Activated CD8-positive, alpha-beta T cell treated with anti-CD3 and anti-CD28 coated beads, Interleukin-2, amount 10 ng/mL, durations not matched to agents 7 days and 5 days (primary cell): ENCODE measurements around the gene NASP. TPM values are rescaled to one million over a fixed set of nuclear protein-coding genes. Genes with fewer than 3 reads are reported as not detected.

Source experiments
- total RNA-seq, 2 experiments: library from RNA; stranded (reverse); gene quantifications; one replicate each; pipeline ENCODE4 v1.2.3, GENCODE V29; 2021

The NASP gene
- total RNA-seq, 2 experiments from 2014 or later: 230 to 233 TPM

Other genes starting within 250 kb of the NASP start
- 10 to 100 TPM; 25.4 to 25.9 TPM for gene TOE1, start 243.9 kb upstream of the NASP start, total RNA-seq
- gene MUTYH, start 243.6 kb upstream of the NASP start, total RNA-seq: 10 to 100 TPM; 59.8 to 61.8 TPM
- 1 to 10 TPM; 3.3 to 3.5 TPM for gene TESK2, start 92.9 kb upstream of the NASP start, total RNA-seq
- gene CCDC163, start 84.0 kb upstream of the NASP start, total RNA-seq: 1 to 10 TPM; 7.9 to 9.4 TPM
- 1 to 10 TPM; 6.7 to 8.7 TPM for gene MMACHC, start 83.7 kb upstream of the NASP start, total RNA-seq
- gene PRDX1, start 62.2 kb upstream of the NASP start, total RNA-seq: 100 to 1,000 TPM; 250 to 251 TPM
- 100 to 1,000 TPM; 150 to 152 TPM for gene AKR1A1, start 33.2 kb upstream of the NASP start, total RNA-seq
- gene CCDC17, start 40.0 kb downstream of the NASP start, total RNA-seq: 1 to 10 TPM; 2.5 to 2.6 TPM
- 100 to 1,000 TPM; 103 to 105 TPM for gene GPBP1L1, start 102.5 kb downstream of the NASP start, total RNA-seq
- gene TMEM69, start 104.1 kb downstream of the NASP start, total RNA-seq: 10 to 100 TPM; 19.5 to 19.6 TPM
- 10 to 100 TPM in 1 of 2 experiments, 1 to 10 TPM in 1; 9.2 to 10.4 TPM for gene IPP, start 166.6 kb downstream of the NASP start, total RNA-seq
- 10 to 100 TPM; 25.7 to 27.9 TPM for gene MAST2, start 219.6 kb downstream of the NASP start, total RNA-seq